Measurements from ENCODE around the gene TMEM80. TPM values are rescaled to one million over a fixed set of nuclear protein-coding genes. Genes with fewer than 3 reads are reported as not detected.
"Not testable (repeated sequence)": the region's sequence is repeated elsewhere in the genome, so short reads cannot be mapped to it uniquely, and the experiment has no call there.

The TMEM80 gene
- total RNA-seq (2022) (21.2 and 29.9 TPM in 2 replicates), Bru-seq, nascent RNA (percentile 63 among the genes with signal in this experiment), BruChase-seq, experiment 1, labeled RNA remaining after a 6-hour chase (percentile 68 among the genes with signal in this experiment), BruChase-seq, experiment 2, labeled RNA remaining after a 2-hour chase (percentile 63 among the genes with signal in this experiment)
- long read RNA-seq, partial matches to known transcripts, result 8 of 29 reads
- long read RNA-seq, other reads (novel, unspliced or antisense), result 21 of 29 reads

DNA sequence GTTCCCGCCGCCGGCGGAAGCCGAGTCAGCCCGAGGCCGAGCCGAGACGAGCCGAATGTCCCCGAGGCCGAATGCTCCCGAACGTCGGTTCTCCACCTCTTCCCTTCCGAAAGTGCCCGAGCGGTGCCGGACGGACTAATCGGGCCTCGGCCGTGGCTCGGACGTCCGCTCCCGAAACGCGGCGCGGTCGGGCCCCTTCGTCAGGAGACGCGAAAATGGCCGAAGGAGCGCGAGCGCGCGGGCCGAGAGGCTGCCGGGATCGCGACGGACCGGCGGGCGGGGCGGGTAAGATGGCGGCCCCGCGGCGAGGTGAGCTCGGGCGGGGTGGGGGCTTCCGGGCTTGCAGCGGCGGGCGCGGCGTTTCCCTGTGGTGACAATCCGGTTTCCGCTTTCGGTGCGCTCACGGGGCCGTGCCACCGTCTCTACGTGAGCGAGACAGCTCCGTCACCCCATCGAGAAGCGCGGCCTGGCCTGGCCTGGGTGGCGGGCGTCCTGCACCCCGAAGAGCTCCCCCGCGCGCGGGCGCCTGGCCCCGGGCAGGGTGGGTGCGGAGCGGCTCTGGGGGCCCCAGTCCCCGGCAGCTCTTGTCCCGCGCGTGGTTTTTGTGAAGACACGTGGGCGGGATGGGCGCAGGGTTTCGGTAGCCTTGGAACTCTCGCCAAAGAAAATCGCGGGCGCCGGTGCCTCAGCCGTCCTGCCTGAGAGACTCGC lies at the start of gene TMEM80:
Gene TMEM80, plus strand, starts transcription at position 279 of the 711 bp plus-strand sequence. Its CDS starts 12 bp downstream, at position 291.
- intact Hi-C loops (cut with micrococcal nuclease; ENCODE audit: unreplicated experiment), result loop anchor here (1.0 kb wide), 1 partner anchor 28 kb away; no protein-coding TSS in a partner anchor
- CTCF ChIA-PET, result interaction anchor here (0.7 to 2.7 kb wide), 12 partner anchors 9 to 141 kb away, joined by 3 to 11 read pairs (median 5); no protein-coding TSS in a partner anchor

DNA sequence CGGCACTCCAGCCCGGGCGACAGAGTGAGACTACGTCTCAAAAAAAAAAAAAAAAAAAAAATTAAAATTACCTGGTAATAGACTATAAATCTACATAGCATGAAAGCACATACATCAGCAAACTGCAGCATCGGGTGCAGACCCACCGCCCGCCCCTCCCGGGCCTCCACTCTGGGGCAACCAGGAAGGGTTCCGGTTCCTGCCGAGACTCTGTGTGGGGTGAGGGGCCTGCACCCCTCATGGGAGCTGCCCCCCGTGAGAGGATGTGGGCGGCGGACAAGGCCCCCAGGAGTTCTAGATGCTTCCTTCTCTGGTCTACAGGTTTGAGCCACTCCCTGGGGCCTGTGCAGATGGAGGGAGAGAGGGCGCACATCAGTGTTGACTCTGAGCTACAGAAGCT lies 49.4 kb upstream of the TMEM80 start:
- no peak for DNase-seq
- no TSS peak for BruUV-seq (replicated peaks)
- H3K9me3 Mint-ChIP-seq (ENCODE audit: low read depth, unreplicated experiment), result no peaks in the 10 kb centered on the region
- H3K4me3 Mint-ChIP-seq (ENCODE audit: low read depth, unreplicated experiment), result no peak overlapping the region
- H3K4me1 Mint-ChIP-seq (ENCODE audit: low read depth, unreplicated experiment), result no peaks in the 10 kb centered on the region
- H3K27me3 Mint-ChIP-seq (ENCODE audit: unreplicated experiment), result no peaks in the 10 kb centered on the region
- intact Hi-C loops (cut with micrococcal nuclease; ENCODE audit: unreplicated experiment), result no loop called here
- H3K36me3 Mint-ChIP-seq (ENCODE audit: insufficient read depth, unreplicated experiment), result peaks cover 55% of the 10 kb centered on the region
- CTCF ChIA-PET, result no interaction called here
- H3K27ac Mint-ChIP-seq (ENCODE audit: unreplicated experiment), result no peak overlapping the region
- TF ChIP-seq, protein P1, sequence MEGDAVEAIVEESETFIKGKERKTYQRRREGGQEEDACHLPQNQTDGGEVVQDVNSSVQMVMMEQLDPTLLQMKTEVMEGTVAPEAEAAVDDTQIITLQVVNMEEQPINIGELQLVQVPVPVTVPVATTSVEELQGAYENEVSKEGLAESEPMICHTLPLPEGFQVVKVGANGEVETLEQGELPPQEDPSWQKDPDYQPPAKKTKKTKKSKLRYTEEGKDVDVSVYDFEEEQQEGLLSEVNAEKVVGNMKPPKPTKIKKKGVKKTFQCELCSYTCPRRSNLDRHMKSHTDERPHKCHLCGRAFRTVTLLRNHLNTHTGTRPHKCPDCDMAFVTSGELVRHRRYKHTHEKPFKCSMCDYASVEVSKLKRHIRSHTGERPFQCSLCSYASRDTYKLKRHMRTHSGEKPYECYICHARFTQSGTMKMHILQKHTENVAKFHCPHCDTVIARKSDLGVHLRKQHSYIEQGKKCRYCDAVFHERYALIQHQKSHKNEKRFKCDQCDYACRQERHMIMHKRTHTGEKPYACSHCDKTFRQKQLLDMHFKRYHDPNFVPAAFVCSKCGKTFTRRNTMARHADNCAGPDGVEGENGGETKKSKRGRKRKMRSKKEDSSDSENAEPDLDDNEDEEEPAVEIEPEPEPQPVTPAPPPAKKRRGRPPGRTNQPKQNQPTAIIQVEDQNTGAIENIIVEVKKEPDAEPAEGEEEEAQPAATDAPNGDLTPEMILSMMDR (IDR thresholded peaks at IDR 0.05; ENCODE audit: unreplicated experiment), result no peak

More for the DNA sequence above, at the start of gene TMEM80:
- TF ChIP-seq, protein P1 (IDR thresholded peaks at IDR 0.05; ENCODE audit: unreplicated experiment), result no peak
- Mint-ChIP-seq H3K36me3 (ENCODE audit: insufficient read depth, unreplicated experiment) (peaks cover 64% of the 10 kb centered on the region), H3K4me1 (ENCODE audit: low read depth, unreplicated experiment) (peaks cover 12% of the 10 kb centered on the region), H3K27me3 (ENCODE audit: unreplicated experiment) (no peaks in the 10 kb centered on the region), H3K27ac (ENCODE audit: unreplicated experiment) (peak within 1 kb of the TSS; percentile 93), H3K9me3 (ENCODE audit: low read depth, unreplicated experiment) (no peaks in the 10 kb centered on the region), H3K4me3 (ENCODE audit: low read depth, unreplicated experiment) (peak within 1 kb of the TSS; percentile 77)
- peak; percentile 98 for DNase-seq
- BruUV-seq (replicated peaks), result TSS peak; percentile 55

DNA sequence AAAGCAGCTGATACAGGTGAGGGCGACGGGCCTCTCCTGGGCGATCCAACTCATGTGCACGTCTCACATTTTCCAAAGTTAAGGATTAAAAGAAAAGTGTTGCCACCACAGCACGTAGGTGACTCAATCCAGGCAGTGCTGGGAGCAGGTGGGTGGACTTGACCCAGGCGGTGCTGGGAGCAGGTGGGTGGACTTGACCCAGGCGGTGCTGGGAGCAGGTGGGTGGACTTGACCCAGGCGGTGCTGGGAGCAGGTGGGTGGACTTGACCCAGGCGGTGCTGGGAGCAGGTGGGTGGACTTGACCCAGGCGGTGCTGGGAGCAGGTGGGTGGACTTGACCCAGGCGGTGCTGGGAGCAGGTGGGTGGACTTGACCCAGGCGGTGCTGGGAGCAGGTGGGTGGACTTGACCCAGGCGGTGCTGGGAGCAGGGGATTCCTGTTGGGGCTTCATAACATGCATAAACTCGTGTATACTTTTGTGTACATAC lies 47.9 kb upstream of the TMEM80 start:
- H3K27me3 Mint-ChIP-seq (ENCODE audit: unreplicated experiment), result not testable (repeated sequence)
- H3K36me3 Mint-ChIP-seq (ENCODE audit: insufficient read depth, unreplicated experiment), result peaks cover 56% of the 10 kb centered on the region

DNA sequence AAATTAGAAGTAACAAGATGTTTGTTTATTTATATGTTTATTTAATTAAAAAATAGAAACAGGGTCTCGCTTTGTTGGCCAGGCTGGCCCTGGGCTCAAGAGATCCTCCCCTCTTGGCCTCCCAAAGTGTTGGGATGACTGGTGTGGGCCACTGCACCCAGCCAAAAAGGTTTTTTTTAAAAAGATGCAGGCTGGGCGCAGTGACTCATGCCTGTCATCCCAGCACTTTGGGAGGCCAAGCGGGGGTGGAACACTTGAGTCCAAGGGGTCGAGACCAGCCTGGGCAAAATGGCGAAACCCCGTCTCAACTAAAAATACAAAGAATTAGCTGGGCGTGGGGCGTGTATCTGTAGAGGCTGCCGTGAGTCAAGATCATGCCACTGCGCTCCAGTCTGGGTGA lies 45.1 kb upstream of the TMEM80 start:
- CTCF ChIA-PET, result no interaction called here
- no TSS peak for BruUV-seq (replicated peaks)
- Mint-ChIP-seq H3K27me3 (ENCODE audit: unreplicated experiment) (no peaks in the 10 kb centered on the region), H3K36me3 (ENCODE audit: insufficient read depth, unreplicated experiment) (peaks cover 67% of the 10 kb centered on the region), H3K4me1 (ENCODE audit: low read depth, unreplicated experiment) (peaks cover 11% of the 10 kb centered on the region), H3K27ac (ENCODE audit: unreplicated experiment) (no peak overlapping the region), H3K9me3 (ENCODE audit: low read depth, unreplicated experiment) (no peaks in the 10 kb centered on the region), H3K4me3 (ENCODE audit: low read depth, unreplicated experiment) (no peak overlapping the region)
- TF ChIP-seq, protein P1 (IDR thresholded peaks at IDR 0.05; ENCODE audit: unreplicated experiment), result no peak
- intact Hi-C loops (cut with micrococcal nuclease; ENCODE audit: unreplicated experiment), result no loop called here
- no peak for DNase-seq

More for the DNA sequence above, 47.9 kb upstream of the TMEM80 start:
- DNase-seq; CTCF ChIA-PET; H3K4me1 Mint-ChIP-seq (ENCODE audit: low read depth, unreplicated experiment); H3K9me3 Mint-ChIP-seq (ENCODE audit: low read depth, unreplicated experiment); intact Hi-C loops (cut with micrococcal nuclease; ENCODE audit: unreplicated experiment); BruUV-seq (replicated peaks); H3K27ac Mint-ChIP-seq (ENCODE audit: unreplicated experiment); H3K4me3 Mint-ChIP-seq (ENCODE audit: low read depth, unreplicated experiment): not testable (repeated sequence)

DNA sequence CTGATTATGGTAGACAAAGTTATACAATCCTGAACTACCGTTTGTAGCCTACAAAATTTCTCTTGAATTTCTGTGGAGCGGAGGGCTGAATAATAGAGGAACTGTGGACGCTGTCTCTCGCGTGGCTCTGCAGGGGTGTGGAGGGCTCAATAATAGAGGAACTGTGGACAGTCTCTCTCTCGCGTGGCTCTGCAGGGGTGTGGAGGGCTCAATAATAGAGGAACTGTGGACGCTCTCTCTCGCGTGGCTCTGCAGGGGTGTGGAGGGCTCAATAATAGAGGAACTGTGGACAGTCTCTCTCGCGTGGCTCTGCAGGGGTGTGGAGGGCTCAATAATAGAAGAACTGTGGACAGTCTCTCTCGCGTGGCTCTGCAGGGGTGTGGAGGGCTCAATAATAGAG lies 42.5 kb upstream of the TMEM80 start:
- BruUV-seq (replicated peaks); H3K27ac Mint-ChIP-seq (ENCODE audit: unreplicated experiment); DNase-seq; H3K4me3 Mint-ChIP-seq (ENCODE audit: low read depth, unreplicated experiment); H3K9me3 Mint-ChIP-seq (ENCODE audit: low read depth, unreplicated experiment); H3K27me3 Mint-ChIP-seq (ENCODE audit: unreplicated experiment); intact Hi-C loops (cut with micrococcal nuclease; ENCODE audit: unreplicated experiment): not testable (repeated sequence)
- Mint-ChIP-seq H3K4me1 (ENCODE audit: low read depth, unreplicated experiment) (peaks cover 13% of the 10 kb centered on the region), H3K36me3 (ENCODE audit: insufficient read depth, unreplicated experiment) (peaks cover 65% of the 10 kb centered on the region)
- CTCF ChIA-PET, result interaction anchor here (0.7 kb wide), 2 partner anchors 39 to 1594 kb away, joined by 4 to 8 read pairs; no protein-coding TSS in a partner anchor
